H9 (cell line): Measurements from ENCODE around the gene NR0B2. TPM values are rescaled to one million over a fixed set of nuclear protein-coding genes. Genes with fewer than 3 reads are reported as not detected.

ENCODE experiments used
- DNase-seq: peaks from one replicate; pipeline ENCODE4 v3.0.0-alpha.2; 2017
- H2AFZ ChIP-seq: one replicate; pipeline ENCODE4 v1.6.1; 2013; ENCODE audit warnings: mild to moderate bottlenecking, low read length, control low read depth, moderate library complexity
- H2AK5ac ChIP-seq: 2 replicates; pipeline ENCODE4 v1.6.1; 2013; ENCODE audit warnings: low read length, control low read depth, mixed read lengths; ENCODE audit not compliant: insufficient read length
- H2BK120ac ChIP-seq: one replicate; pipeline ENCODE4 v1.6.1; 2013; ENCODE audit warnings: low read depth, mild to moderate bottlenecking, low read length, control low read depth, inconsistent platforms; ENCODE audit not compliant: poor library complexity, severe bottlenecking
- H2BK12ac ChIP-seq: 2 replicates; pipeline ENCODE4 v1.6.1; 2013; ENCODE audit warnings: low read length, control low read depth, mixed read lengths, low read depth; ENCODE audit not compliant: insufficient read length
- H2BK15ac ChIP-seq: 2 replicates; pipeline ENCODE4 v1.6.1; 2013; ENCODE audit warnings: low read depth, low read length, control low read depth
- H2BK20ac ChIP-seq: one replicate; pipeline ENCODE4 v1.6.1; 2013; ENCODE audit warnings: low read depth, mild to moderate bottlenecking, low read length, control low read depth, inconsistent platforms; ENCODE audit not compliant: poor library complexity, severe bottlenecking
- H2BK5ac ChIP-seq: 2 replicates; pipeline ENCODE4 v1.6.1; 2013; ENCODE audit warnings: low read length, control low read depth, mixed read lengths; ENCODE audit not compliant: insufficient read length
- H3K14ac ChIP-seq: 2 replicates; pipeline ENCODE4 v1.6.1; 2013; ENCODE audit warnings: low read length, control low read depth; ENCODE audit not compliant: insufficient read depth
- H3K18ac ChIP-seq: 2 replicates; pipeline ENCODE4 v1.6.1; 2013; ENCODE audit warnings: low read depth, mild to moderate bottlenecking, mixed read lengths, low read length, control low read depth; ENCODE audit not compliant: insufficient read length
- H3K23ac ChIP-seq: 2 replicates; pipeline ENCODE4 v1.6.1; 2013; ENCODE audit warnings: low read length, control low read depth, mixed read lengths, low read depth; ENCODE audit not compliant: insufficient read length
- H3K23me2 ChIP-seq: 2 replicates; pipeline ENCODE4 v1.6.1; 2013; ENCODE audit warnings: low read depth, mild to moderate bottlenecking, mixed read lengths, low read length, control low read depth; ENCODE audit not compliant: insufficient read length, poor library complexity, severe bottlenecking
- H3K27ac ChIP-seq: 2 replicates; pipeline ENCODE4 v1.5.1; 2013; ENCODE audit warnings: low read length, control low read depth, mixed read lengths, low read depth; ENCODE audit not compliant: insufficient read length
- H3K27me3 ChIP-seq: 2 replicates; pipeline ENCODE4 v1.6.1; 2013; ENCODE audit warnings: low read length, control low read depth, inconsistent platforms; ENCODE audit not compliant: insufficient read depth
- H3K4ac ChIP-seq: 2 replicates; pipeline ENCODE4 v1.6.1; 2013; ENCODE audit warnings: low read depth, mild to moderate bottlenecking, control low read depth, inconsistent platforms, low read length, moderate library complexity
- H3K4me1 ChIP-seq: 2 replicates; pipeline ENCODE4 v1.6.1; 2013; ENCODE audit warnings: low read length, control low read depth, inconsistent platforms; ENCODE audit not compliant: insufficient read depth
- H3K4me2 ChIP-seq: 2 replicates; pipeline ENCODE4 v1.6.1; 2013; ENCODE audit warnings: low read length, control low read depth, mixed read lengths; ENCODE audit not compliant: insufficient read length, insufficient read depth
- H3K56ac ChIP-seq: 2 replicates; pipeline ENCODE4 v1.6.1; 2013; ENCODE audit warnings: low read depth, mild to moderate bottlenecking, mixed read lengths, low read length, control low read depth; ENCODE audit not compliant: insufficient read length
- H3K79me1 ChIP-seq: 2 replicates; pipeline ENCODE4 v1.6.1; 2013; ENCODE audit warnings: low read depth, mild to moderate bottlenecking, moderate library complexity, low read length, control low read depth, inconsistent platforms; ENCODE audit not compliant: insufficient read depth, poor library complexity, severe bottlenecking
- H3K79me2 ChIP-seq: 2 replicates; pipeline ENCODE4 v1.6.1; 2013; ENCODE audit warnings: low read length, control low read depth, inconsistent platforms; ENCODE audit not compliant: insufficient read depth
- H3K9ac ChIP-seq: 2 replicates; pipeline ENCODE4 v1.6.1; 2013; ENCODE audit warnings: low read length, control low read depth, mixed read lengths; ENCODE audit not compliant: insufficient read length; ENCODE audit errors: extremely low read depth
- H3K9me3 ChIP-seq: one replicate; pipeline ENCODE4 v1.6.1; 2013; ENCODE audit warnings: low read depth, low read length, inconsistent platforms; ENCODE audit not compliant: control insufficient read depth
- H3T11ph ChIP-seq: one replicate; pipeline ENCODE4 v1.6.1; 2013; ENCODE audit warnings: mild to moderate bottlenecking, low read length, control low read depth, inconsistent platforms
- H4K20me1 ChIP-seq: one replicate; pipeline ENCODE4 v1.6.1; 2013; ENCODE audit not compliant: control insufficient read depth, insufficient read length, insufficient read depth
- H4K5ac ChIP-seq: 2 replicates; pipeline ENCODE4 v1.6.1; 2013; ENCODE audit warnings: low read depth, mild to moderate bottlenecking, mixed read lengths, low read length, control low read depth; ENCODE audit not compliant: insufficient read length
- H4K8ac ChIP-seq: replicated peaks from 2 replicates; pipeline ENCODE4 v1.6.1; 2013; ENCODE audit warnings: low read length, control low read depth, mixed read lengths, low read depth; ENCODE audit not compliant: insufficient read length
- H4K91ac ChIP-seq: 2 replicates; pipeline ENCODE4 v1.6.1; 2013; ENCODE audit warnings: low read depth, mild to moderate bottlenecking, moderate library complexity, mixed read lengths, low read length, control low read depth; ENCODE audit not compliant: insufficient read length
- H3K27ac Mint-ChIP-seq, 3 experiments: 2 replicates in 2 of 3; 3 replicates in 1 of 3; pipeline ENCODE4 v1.8.0; 2020 to 2021; ENCODE audit warnings: mixed read lengths in 3 of 3, mild to moderate bottlenecking in 1 of 3, moderate library complexity in 1 of 3
- H3K27me3 Mint-ChIP-seq: 2 replicates; pipeline ENCODE4 v1.8.0; 2021; ENCODE audit warnings: low read depth, mild to moderate bottlenecking, moderate library complexity, mixed read lengths
- H3K36me3 Mint-ChIP-seq, 3 experiments: 2 replicates in 2 of 3; 3 replicates in 1 of 3; pipeline ENCODE4 v1.8.0; 2020 to 2021; ENCODE audit warnings: low read depth in 3 of 3, mixed read lengths in 3 of 3; ENCODE audit not compliant: insufficient read depth in 1 of 3
- H3K4me1 Mint-ChIP-seq, 2 experiments: 2 replicates each; pipeline ENCODE4 v1.8.0; 2020; ENCODE audit warnings: mixed read lengths in 2 of 2
- H3K4me3 Mint-ChIP-seq, 2 experiments: 2 replicates in 1 of 2; 3 replicates in 1 of 2; pipeline ENCODE4 v1.8.0; 2020 to 2021; ENCODE audit warnings: mild to moderate bottlenecking in 2 of 2, mixed read lengths in 2 of 2, moderate library complexity in 1 of 2
- H3K9me3 Mint-ChIP-seq, 2 experiments: 2 replicates in 1 of 2; 3 replicates in 1 of 2; pipeline ENCODE4 v1.8.0; 2020; ENCODE audit warnings: mild to moderate bottlenecking in 2 of 2, mixed read lengths in 2 of 2, moderate library complexity in 1 of 2
- CTCF ChIP-seq: fragments of 200-600 bp; sonication (generic); conservative IDR thresholded peaks from 3 replicates; pipeline ENCODE4 v1.8.0; 2021; ENCODE audit warnings: antibody characterized with exemption, mild to moderate bottlenecking
- WGBS: extraction: QIAGEN DNeasy Blood & Tissue Kit; methylation state at CpG from one replicate; pipeline ENCODE4 v1.1.7; 2013; ENCODE audit warnings: missing lambda C conversion rate, low lambda C conversion rate, mixed read lengths; ENCODE audit not compliant: insufficient read length; ENCODE audit errors: extremely low coverage; 5-methylcytosine and 5-hydroxymethylcytosine counted together
- total RNA-seq: library from RNA; stranded (reverse); gene quantifications from 2 replicates; pipeline ENCODE4 v1.2.1, GENCODE V29; 2021

The NR0B2 gene
- total RNA-seq, 1 experiment from 2014 or later = not detected

- H3K9ac ChIP-seq = peak overlapping the region; percentile 76
- H3K4me1 ChIP-seq = peaks cover 5% of the 10 kb centered on the region; the same call in 1 of the 2 replicates
- H3K27me3 ChIP-seq = no peaks in the 10 kb centered on the region
- H4K20me1 ChIP-seq = no peaks in the 10 kb centered on the region
- Mint-ChIP-seq H3K27ac (peak overlapping the region; percentile 3 to 93 (median 85)), H3K4me1 (peaks cover 11 to 16% of the 10 kb centered on the region in 2 experiments), H3K9me3 (peaks cover 4 to 5% of the 10 kb centered on the region in 2 experiments; a peak in 3 of 5 replicates), H3K27me3 (no peaks in the 10 kb centered on the region; the same call in none of the 2 replicates), H3K36me3 (peaks cover 0 to 11% (median 9%) of the 10 kb centered on the region in 3 experiments; a peak in 2 of 7 replicates), H3K4me3 (peak overlapping the region; percentile 80 to 81)
- no peak overlapping the region for H2BK20ac ChIP-seq
- no peak overlapping the region for H3K23ac ChIP-seq
- no peaks in the 10 kb centered on the region for H3K9me3 ChIP-seq
- H4K5ac ChIP-seq = no peak overlapping the region
- peak overlapping the region; percentile 99 for H3K4me2 ChIP-seq
- no peak overlapping the region for H3K56ac ChIP-seq
- no peak overlapping the region for H3T11ph ChIP-seq
- H2BK12ac ChIP-seq = no peak overlapping the region
- DNase-seq = no peak
- H3K23me2 ChIP-seq = peaks cover 12% of the 10 kb centered on the region
- H2BK5ac ChIP-seq = no peak overlapping the region
- H3K14ac ChIP-seq = peak overlapping the region; percentile 49
- H2AK5ac ChIP-seq = no peak overlapping the region
- no peak overlapping the region for H3K4ac ChIP-seq
- TF ChIP-seq CTCF = no peak
- H4K91ac ChIP-seq = no peak overlapping the region
- WGBS = no CpG with 5 or more reads among the region's 3 CpGs
- H3K27ac ChIP-seq = peak overlapping the region; percentile 18
- H3K79me1 ChIP-seq = peaks cover 6% of the 10 kb centered on the region
- H3K18ac ChIP-seq = peak overlapping the region; percentile 61
- peak overlapping the region; percentile 66 for H2AFZ ChIP-seq
- no peak overlapping the region for H2BK120ac ChIP-seq
- H2BK15ac ChIP-seq = no peak overlapping the region
- H4K8ac ChIP-seq = no peak overlapping the region
- peaks cover 2% of the 10 kb centered on the region; the same call in 1 of the 2 replicates for H3K79me2 ChIP-seq
These were observed 46.8 kb upstream of the NR0B2 start for GRCh38 chr1:26960625-26960966.
